GM23338 (cell line): ENCODE data around the gene DCAF6. TPM values are rescaled to one million over a fixed set of nuclear protein-coding genes. Genes with fewer than 3 reads are reported as not detected.

ENCODE experiments used
- ATAC-seq: fragments of 200-7000 bp; cut with Tn5 transposase; 3 replicates; pipeline ENCODE4 v1.9.1; 2020
- DNase-seq: peaks from one replicate; pipeline ENCODE4 v3.0.0-alpha.2; 2015; ENCODE audit warnings: low spot score
- H2AFZ ChIP-seq: fragments of 200-600 bp; sonication (generic); 2 replicates; pipeline ENCODE4 v1.8.0; 2016; ENCODE audit warnings: antibody characterized with exemption, mild to moderate bottlenecking, moderate library complexity
- H3F3A ChIP-seq: fragments of 200-600 bp; sonication (generic); replicated peaks from 2 replicates; pipeline ENCODE4 v1.8.0; 2017; ENCODE audit warnings: antibody characterized with exemption, mixed run types, low read depth
- H3K27ac ChIP-seq: fragments of 200-600 bp; sonication (generic); 2 replicates; pipeline ENCODE4 v1.6.1; 2016; ENCODE audit warnings: low read depth
- H3K27me3 ChIP-seq: fragments of 200-600 bp; sonication (generic); 2 replicates; pipeline ENCODE4 v1.8.0; 2016; ENCODE audit warnings: mild to moderate bottlenecking, mixed run types, moderate library complexity; ENCODE audit not compliant: insufficient read depth
- H3K36me3 ChIP-seq: fragments of 200-600 bp; sonication (generic); 2 replicates; pipeline ENCODE4 v1.8.0; 2016; ENCODE audit warnings: mild to moderate bottlenecking; ENCODE audit not compliant: insufficient read depth
- H3K4me1 ChIP-seq: fragments of 200-600 bp; sonication (generic); 2 replicates; pipeline ENCODE4 v1.8.0; 2016; ENCODE audit warnings: mild to moderate bottlenecking, moderate library complexity; ENCODE audit not compliant: insufficient read depth
- H3K4me2 ChIP-seq: fragments of 200-600 bp; sonication (generic); 2 replicates; pipeline ENCODE4 v1.7.1; 2017; ENCODE audit warnings: mixed run types
- H3K4me3 ChIP-seq: fragments of 200-600 bp; sonication (generic); 2 replicates; pipeline ENCODE4 v1.6.1; 2016; ENCODE audit warnings: mixed run types
- H3K79me2 ChIP-seq: fragments of 200-600 bp; sonication (generic); replicated peaks from 2 replicates; pipeline ENCODE4 v1.8.0; 2017; ENCODE audit warnings: mild to moderate bottlenecking; ENCODE audit not compliant: insufficient read depth
- H3K9me2 ChIP-seq: fragments of 200-600 bp; sonication (generic); 2 replicates; pipeline ENCODE4 v1.8.0; 2017; ENCODE audit not compliant: insufficient read depth
- H4K20me1 ChIP-seq: fragments of 200-600 bp; sonication (generic); replicated peaks from 2 replicates; pipeline ENCODE4 v1.8.0; 2017; ENCODE audit warnings: mild to moderate bottlenecking; ENCODE audit not compliant: insufficient read depth
- H3K27ac Mint-ChIP-seq: 2 replicates; pipeline ENCODE4 v1.8.0; 2020; ENCODE audit warnings: inconsistent platforms, mild to moderate bottlenecking, moderate library complexity, mixed read lengths
- H3K27me3 Mint-ChIP-seq: 3 replicates; pipeline ENCODE4 v1.8.0; 2022; ENCODE audit warnings: low read depth, mild to moderate bottlenecking, moderate library complexity, mixed read lengths, inconsistent platforms; ENCODE audit not compliant: insufficient read depth, poor library complexity
- H3K36me3 Mint-ChIP-seq: 3 replicates; pipeline ENCODE4 v1.8.0; 2021; ENCODE audit warnings: low read depth, mild to moderate bottlenecking, inconsistent platforms, moderate library complexity, mixed read lengths
- H3K4me1 Mint-ChIP-seq: 3 replicates; pipeline ENCODE4 v1.8.0; 2020; ENCODE audit warnings: mild to moderate bottlenecking, inconsistent platforms, mixed read lengths
- H3K4me3 Mint-ChIP-seq: 3 replicates; pipeline ENCODE4 v1.8.0; 2021; ENCODE audit warnings: moderate library complexity, mild to moderate bottlenecking, inconsistent platforms, mixed read lengths
- H3K9me3 Mint-ChIP-seq: 3 replicates; pipeline ENCODE4 v1.8.0; 2020; ENCODE audit warnings: moderate library complexity, mild to moderate bottlenecking, inconsistent platforms, mixed read lengths
- CREB1 ChIP-seq: fragments of 250-450 bp; sonication (Bioruptor Pico); IDR thresholded peaks from 2 replicates; pipeline ENCODE4 v1.5.0; 2020; ENCODE audit warnings: low read depth, mild to moderate bottlenecking, moderate library complexity
- EZH2 ChIP-seq: fragments of 200-600 bp; sonication (generic); IDR thresholded peaks from one replicate; pipeline ENCODE4 v1.8.0; 2017; ENCODE audit warnings: antibody characterized with exemption, mild to moderate bottlenecking, low read depth; ENCODE audit not compliant: unreplicated experiment
- EZH2phosphoT487 ChIP-seq: fragments of 200-600 bp; sonication (generic); IDR thresholded peaks from one replicate; pipeline ENCODE4 v1.8.1; 2018; ENCODE audit warnings: antibody characterized with exemption; ENCODE audit not compliant: unreplicated experiment
- NANOG ChIP-seq: IDR thresholded peaks from 2 replicates; pipeline ENCODE4 v1.6.1; 2016; ENCODE audit warnings: antibody characterized with exemption, borderline replicate concordance
- POLR2AphosphoS5 ChIP-seq: IDR thresholded peaks from 2 replicates; pipeline ENCODE4 v1.6.1; 2016; ENCODE audit warnings: antibody characterized with exemption, low read depth
- STAT1 ChIP-seq: IDR thresholded peaks from one replicate; pipeline ENCODE4 v1.6.1; 2016; ENCODE audit warnings: antibody characterized with exemption; ENCODE audit not compliant: unreplicated experiment
- polyA plus RNA-seq: library from polyadenylated mRNA; unstranded; fragments of >200 nt; fragmentation: Nextera tagmentation; extraction: Ambion mirVana; gene quantifications from 2 replicates; pipeline ENCODE4 v1.2.1, GENCODE V29; 2016
- total RNA-seq: library from RNA; depleted of rRNA; stranded (reverse); fragments of >200 nt; shearing (Covaris generic); gene quantifications from 2 replicates; pipeline ENCODE4 v1.2.3, GENCODE V29; 2014
- TF ChIP-seq, protein P1 (sequence below): IDR thresholded peaks from 2 replicates; pipeline ENCODE4 v1.6.1; 2016; ENCODE audit warnings: antibody characterized with exemption
- TF ChIP-seq, protein P2 (sequence below): fragments of 250-450 bp; sonication (Bioruptor Pico); IDR thresholded peaks from 2 replicates; pipeline ENCODE4 v1.5.0; 2020; ENCODE audit warnings: mild to moderate bottlenecking, moderate library complexity
- TF ChIP-seq, protein P3 (sequence below): IDR thresholded peaks from one replicate; pipeline ENCODE4 v1.6.1; 2018; ENCODE audit warnings: antibody characterized with exemption; ENCODE audit not compliant: unreplicated experiment
- TF ChIP-seq, protein P4 (sequence below), 2 experiments: fragments of 200-600 bp in 1 of 2; sonication (generic) in 1 of 2; conservative IDR thresholded peaks; 2 replicates each; pipeline versions ENCODE4 v1.5.1 to v1.6.1; 2016 to 2017; ENCODE audit warnings: antibody characterized with exemption in 2 of 2, low read depth in 2 of 2, mild to moderate bottlenecking in 2 of 2, moderate library complexity in 1 of 2

The DCAF6 gene
- total and polyA plus RNA-seq, 2 experiments from 2014 or later, result 18.6 to 27.3 TPM

DNA sequence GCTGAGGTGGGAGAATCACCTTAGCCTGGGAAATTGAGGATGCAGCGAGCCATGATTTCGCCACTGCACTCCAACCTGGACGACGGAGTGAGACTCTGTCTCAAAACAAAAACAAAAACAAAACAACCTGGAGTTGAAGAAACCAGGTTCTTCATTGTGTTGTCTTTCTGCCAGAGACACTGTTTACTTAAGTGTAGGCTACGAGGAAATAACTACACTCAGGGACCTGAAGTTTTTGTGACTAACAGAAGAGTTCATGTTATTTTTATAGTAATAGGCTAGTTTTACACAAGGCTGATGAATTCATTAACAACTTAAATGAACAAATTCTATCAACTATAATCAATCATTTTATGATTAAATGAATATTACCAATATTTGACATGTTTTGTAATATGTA, 98.9 kb downstream of the DCAF6 start:
- Histone ChIP-seq H3K27ac (no peak overlapping the region), H3K4me2 (no peak overlapping the region), H3K79me2 (no peaks in the 10 kb centered on the region), H3F3A (no peaks in the 10 kb centered on the region), H3K27me3 (no peaks in the 10 kb centered on the region), H3K36me3 (no peaks in the 10 kb centered on the region), H2AFZ (no peak overlapping the region), H4K20me1 (no peaks in the 10 kb centered on the region), H3K4me3 (no peak overlapping the region), H3K4me1 (no peaks in the 10 kb centered on the region), H3K9me2 (no peaks in the 10 kb centered on the region)
- Mint-ChIP-seq H3K36me3 (no peaks in the 10 kb centered on the region; the same call in 2 of the 3 replicates), H3K27me3 (no peaks in the 10 kb centered on the region), H3K9me3 (no peaks in the 10 kb centered on the region), H3K4me1 (peaks cover 6% of the 10 kb centered on the region; the same call in 2 of the 3 replicates), H3K27ac (no peak overlapping the region), H3K4me3 (no peak overlapping the region)
- ATAC-seq, result no peak
- TF ChIP-seq, protein P1, sequence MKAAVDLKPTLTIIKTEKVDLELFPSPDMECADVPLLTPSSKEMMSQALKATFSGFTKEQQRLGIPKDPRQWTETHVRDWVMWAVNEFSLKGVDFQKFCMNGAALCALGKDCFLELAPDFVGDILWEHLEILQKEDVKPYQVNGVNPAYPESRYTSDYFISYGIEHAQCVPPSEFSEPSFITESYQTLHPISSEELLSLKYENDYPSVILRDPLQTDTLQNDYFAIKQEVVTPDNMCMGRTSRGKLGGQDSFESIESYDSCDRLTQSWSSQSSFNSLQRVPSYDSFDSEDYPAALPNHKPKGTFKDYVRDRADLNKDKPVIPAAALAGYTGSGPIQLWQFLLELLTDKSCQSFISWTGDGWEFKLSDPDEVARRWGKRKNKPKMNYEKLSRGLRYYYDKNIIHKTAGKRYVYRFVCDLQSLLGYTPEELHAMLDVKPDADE, result no peak
- no peak for TF ChIP-seq CREB1 (CRISPR knock-in tag)
- TF ChIP-seq EZH2phosphoT487, result no peak
- no peak for TF ChIP-seq STAT1
- TF ChIP-seq, protein P2, sequence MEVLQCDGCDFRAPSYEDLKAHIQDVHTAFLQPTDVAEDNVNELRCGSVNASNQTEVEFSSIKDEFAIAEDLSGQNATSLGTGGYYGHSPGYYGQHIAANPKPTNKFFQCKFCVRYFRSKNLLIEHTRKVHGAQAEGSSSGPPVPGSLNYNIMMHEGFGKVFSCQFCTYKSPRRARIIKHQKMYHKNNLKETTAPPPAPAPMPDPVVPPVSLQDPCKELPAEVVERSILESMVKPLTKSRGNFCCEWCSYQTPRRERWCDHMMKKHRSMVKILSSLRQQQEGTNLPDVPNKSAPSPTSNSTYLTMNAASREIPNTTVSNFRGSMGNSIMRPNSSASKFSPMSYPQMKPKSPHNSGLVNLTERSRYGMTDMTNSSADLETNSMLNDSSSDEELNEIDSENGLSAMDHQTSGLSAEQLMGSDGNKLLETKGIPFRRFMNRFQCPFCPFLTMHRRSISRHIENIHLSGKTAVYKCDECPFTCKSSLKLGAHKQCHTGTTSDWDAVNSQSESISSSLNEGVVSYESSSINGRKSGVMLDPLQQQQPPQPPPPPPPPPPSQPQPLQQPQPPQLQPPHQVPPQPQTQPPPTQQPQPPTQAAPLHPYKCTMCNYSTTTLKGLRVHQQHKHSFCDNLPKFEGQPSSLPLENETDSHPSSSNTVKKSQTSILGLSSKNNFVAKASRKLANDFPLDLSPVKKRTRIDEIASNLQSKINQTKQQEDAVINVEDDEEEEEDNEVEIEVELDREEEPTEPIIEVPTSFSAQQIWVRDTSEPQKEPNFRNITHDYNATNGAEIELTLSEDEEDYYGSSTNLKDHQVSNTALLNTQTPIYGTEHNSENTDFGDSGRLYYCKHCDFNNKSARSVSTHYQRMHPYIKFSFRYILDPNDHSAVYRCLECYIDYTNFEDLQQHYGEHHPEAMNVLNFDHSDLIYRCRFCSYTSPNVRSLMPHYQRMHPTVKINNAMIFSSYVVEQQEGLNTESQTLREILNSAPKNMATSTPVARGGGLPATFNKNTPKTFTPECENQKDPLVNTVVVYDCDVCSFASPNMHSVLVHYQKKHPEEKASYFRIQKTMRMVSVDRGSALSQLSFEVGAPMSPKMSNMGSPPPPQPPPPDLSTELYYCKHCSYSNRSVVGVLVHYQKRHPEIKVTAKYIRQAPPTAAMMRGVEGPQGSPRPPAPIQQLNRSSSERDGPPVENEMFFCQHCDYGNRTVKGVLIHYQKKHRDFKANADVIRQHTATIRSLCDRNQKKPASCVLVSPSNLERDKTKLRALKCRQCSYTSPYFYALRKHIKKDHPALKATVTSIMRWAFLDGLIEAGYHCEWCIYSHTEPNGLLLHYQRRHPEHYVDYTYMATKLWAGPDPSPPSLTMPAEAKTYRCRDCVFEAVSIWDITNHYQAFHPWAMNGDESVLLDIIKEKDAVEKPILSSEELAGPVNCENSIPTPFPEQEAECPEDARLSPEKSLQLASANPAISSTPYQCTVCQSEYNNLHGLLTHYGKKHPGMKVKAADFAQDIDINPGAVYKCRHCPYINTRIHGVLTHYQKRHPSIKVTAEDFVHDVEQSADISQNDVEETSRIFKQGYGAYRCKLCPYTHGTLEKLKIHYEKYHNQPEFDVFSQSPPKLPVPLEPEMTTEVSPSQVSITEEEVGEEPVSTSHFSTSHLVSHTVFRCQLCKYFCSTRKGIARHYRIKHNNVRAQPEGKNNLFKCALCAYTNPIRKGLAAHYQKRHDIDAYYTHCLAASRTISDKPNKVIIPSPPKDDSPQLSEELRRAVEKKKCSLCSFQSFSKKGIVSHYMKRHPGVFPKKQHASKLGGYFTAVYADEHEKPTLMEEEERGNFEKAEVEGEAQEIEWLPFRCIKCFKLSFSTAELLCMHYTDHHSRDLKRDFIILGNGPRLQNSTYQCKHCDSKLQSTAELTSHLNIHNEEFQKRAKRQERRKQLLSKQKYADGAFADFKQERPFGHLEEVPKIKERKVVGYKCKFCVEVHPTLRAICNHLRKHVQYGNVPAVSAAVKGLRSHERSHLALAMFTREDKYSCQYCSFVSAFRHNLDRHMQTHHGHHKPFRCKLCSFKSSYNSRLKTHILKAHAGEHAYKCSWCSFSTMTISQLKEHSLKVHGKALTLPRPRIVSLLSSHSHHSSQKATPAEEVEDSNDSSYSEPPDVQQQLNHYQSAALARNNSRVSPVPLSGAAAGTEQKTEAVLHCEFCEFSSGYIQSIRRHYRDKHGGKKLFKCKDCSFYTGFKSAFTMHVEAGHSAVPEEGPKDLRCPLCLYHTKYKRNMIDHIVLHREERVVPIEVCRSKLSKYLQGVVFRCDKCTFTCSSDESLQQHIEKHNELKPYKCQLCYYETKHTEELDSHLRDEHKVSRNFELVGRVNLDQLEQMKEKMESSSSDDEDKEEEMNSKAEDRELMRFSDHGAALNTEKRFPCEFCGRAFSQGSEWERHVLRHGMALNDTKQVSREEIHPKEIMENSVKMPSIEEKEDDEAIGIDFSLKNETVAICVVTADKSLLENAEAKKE (CRISPR knock-in tag), result no peak
- TF ChIP-seq POLR2AphosphoS5, result no peak
- TF ChIP-seq, protein P3, sequence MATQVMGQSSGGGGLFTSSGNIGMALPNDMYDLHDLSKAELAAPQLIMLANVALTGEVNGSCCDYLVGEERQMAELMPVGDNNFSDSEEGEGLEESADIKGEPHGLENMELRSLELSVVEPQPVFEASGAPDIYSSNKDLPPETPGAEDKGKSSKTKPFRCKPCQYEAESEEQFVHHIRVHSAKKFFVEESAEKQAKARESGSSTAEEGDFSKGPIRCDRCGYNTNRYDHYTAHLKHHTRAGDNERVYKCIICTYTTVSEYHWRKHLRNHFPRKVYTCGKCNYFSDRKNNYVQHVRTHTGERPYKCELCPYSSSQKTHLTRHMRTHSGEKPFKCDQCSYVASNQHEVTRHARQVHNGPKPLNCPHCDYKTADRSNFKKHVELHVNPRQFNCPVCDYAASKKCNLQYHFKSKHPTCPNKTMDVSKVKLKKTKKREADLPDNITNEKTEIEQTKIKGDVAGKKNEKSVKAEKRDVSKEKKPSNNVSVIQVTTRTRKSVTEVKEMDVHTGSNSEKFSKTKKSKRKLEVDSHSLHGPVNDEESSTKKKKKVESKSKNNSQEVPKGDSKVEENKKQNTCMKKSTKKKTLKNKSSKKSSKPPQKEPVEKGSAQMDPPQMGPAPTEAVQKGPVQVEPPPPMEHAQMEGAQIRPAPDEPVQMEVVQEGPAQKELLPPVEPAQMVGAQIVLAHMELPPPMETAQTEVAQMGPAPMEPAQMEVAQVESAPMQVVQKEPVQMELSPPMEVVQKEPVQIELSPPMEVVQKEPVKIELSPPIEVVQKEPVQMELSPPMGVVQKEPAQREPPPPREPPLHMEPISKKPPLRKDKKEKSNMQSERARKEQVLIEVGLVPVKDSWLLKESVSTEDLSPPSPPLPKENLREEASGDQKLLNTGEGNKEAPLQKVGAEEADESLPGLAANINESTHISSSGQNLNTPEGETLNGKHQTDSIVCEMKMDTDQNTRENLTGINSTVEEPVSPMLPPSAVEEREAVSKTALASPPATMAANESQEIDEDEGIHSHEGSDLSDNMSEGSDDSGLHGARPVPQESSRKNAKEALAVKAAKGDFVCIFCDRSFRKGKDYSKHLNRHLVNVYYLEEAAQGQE, result no peak
- TF ChIP-seq, protein P4, sequence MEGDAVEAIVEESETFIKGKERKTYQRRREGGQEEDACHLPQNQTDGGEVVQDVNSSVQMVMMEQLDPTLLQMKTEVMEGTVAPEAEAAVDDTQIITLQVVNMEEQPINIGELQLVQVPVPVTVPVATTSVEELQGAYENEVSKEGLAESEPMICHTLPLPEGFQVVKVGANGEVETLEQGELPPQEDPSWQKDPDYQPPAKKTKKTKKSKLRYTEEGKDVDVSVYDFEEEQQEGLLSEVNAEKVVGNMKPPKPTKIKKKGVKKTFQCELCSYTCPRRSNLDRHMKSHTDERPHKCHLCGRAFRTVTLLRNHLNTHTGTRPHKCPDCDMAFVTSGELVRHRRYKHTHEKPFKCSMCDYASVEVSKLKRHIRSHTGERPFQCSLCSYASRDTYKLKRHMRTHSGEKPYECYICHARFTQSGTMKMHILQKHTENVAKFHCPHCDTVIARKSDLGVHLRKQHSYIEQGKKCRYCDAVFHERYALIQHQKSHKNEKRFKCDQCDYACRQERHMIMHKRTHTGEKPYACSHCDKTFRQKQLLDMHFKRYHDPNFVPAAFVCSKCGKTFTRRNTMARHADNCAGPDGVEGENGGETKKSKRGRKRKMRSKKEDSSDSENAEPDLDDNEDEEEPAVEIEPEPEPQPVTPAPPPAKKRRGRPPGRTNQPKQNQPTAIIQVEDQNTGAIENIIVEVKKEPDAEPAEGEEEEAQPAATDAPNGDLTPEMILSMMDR (conservative IDR thresholded peaks at IDR 0.05; ENCODE audit: low read depth in 2 of 2), result no peak
- TF ChIP-seq EZH2, result no peak
- TF ChIP-seq NANOG, result no peak
- DNase-seq, result no peak
